Liver (tissue), 3 donors: Measurements from ENCODE around the gene FXYD7.

ENCODE experiments used
- CTCF ChIP-seq: fragments of 150-350 bp; IDR thresholded peaks from 2 replicates; pipeline ENCODE4 v1.5.1; 2017; ENCODE audit warnings: improper control_type of control experiment, low read depth, low read length; ENCODE audit not compliant: missing input control
- GABPA ChIP-seq, 2 donors: IDR thresholded peaks in 1 of 2; conservative IDR thresholded peaks in 1 of 2; 2 replicates each; pipeline ENCODE4 v1.6.1; 2016; ENCODE audit warnings: antibody characterized with exemption in 2 of 2, mild to moderate bottlenecking in 1 of 2, moderate library complexity in 1 of 2
- HNF4G ChIP-seq: IDR thresholded peaks from 2 replicates; pipeline ENCODE4 v1.6.1; 2016; ENCODE audit warnings: antibody characterized with exemption
- MAX ChIP-seq: IDR thresholded peaks from 2 replicates; pipeline ENCODE4 v1.6.1; 2016; ENCODE audit warnings: antibody characterized with exemption
- RAD21 ChIP-seq, 2 donors: IDR thresholded peaks; 2 replicates each; pipeline ENCODE4 v1.6.1; 2016; ENCODE audit warnings: antibody characterized with exemption in 2 of 2, mild to moderate bottlenecking in 2 of 2
- REST ChIP-seq: IDR thresholded peaks from 2 replicates; pipeline ENCODE4 v1.6.1; 2016; ENCODE audit warnings: antibody characterized with exemption, mild to moderate bottlenecking
- TAF1 ChIP-seq: conservative IDR thresholded peaks from 2 replicates; pipeline ENCODE4 v1.6.1; 2016; ENCODE audit warnings: antibody characterized with exemption, mild to moderate bottlenecking
- ZBTB33 ChIP-seq: IDR thresholded peaks from 2 replicates; pipeline ENCODE4 v1.6.1; 2016; ENCODE audit warnings: antibody characterized with exemption
- donor health status: healthy.
- donor health status: healthy.

GRCh38 chr19:35120898-35121297 lies 22.2 kb upstream of the FXYD7 start:
- TF ChIP-seq HNF4G = no peak
- TF ChIP-seq CTCF = no peak
- TF ChIP-seq REST = no peak
- TF ChIP-seq GABPA (IDR thresholded peaks at IDR 0.05 in 1 of 2, conservative IDR thresholded peaks at IDR 0.05 in 1 of 2) = no peak
- TF ChIP-seq MAX = no peak
- TF ChIP-seq TAF1 = no peak
- no peak for TF ChIP-seq ZBTB33
- TF ChIP-seq RAD21 (IDR thresholded peaks at IDR 0.05) = no peak
